Uterus (tissue), 4 donors: Measurements from ENCODE around the gene CD3G. TPM values are rescaled to one million over a fixed set of nuclear protein-coding genes. Genes with fewer than 3 reads are reported as not detected.

Source experiments
- DNase-seq, 2 donors: peaks; one replicate each; pipeline ENCODE4 v3.0.0-alpha.2; 2019 to 2020
- H3K27ac ChIP-seq, 2 donors: fragments of 200-600 bp; sonication (generic); 1 replicate in 1 of 2; 2 replicates in 1 of 2; pipeline ENCODE4 v1.5.1; 2016 to 2018
- H3K27me3 ChIP-seq, 2 donors: fragments of 200-600 bp; sonication (generic); one replicate each; pipeline ENCODE4 v1.5.1; 2018 to 2019; ENCODE audit warnings: control low read depth in 1 of 2
- H3K36me3 ChIP-seq, 2 donors: fragments of 200-600 bp; sonication (generic); one replicate each; pipeline ENCODE4 v1.5.1; 2019; ENCODE audit warnings: control low read depth in 1 of 2
- H3K4me1 ChIP-seq, 2 donors: fragments of 200-600 bp; sonication (generic); one replicate each; pipeline ENCODE4 v1.5.1; 2018 to 2019; ENCODE audit warnings: control low read depth in 1 of 2
- H3K4me3 ChIP-seq, 2 donors: fragments of 200-600 bp; sonication (generic); 1 replicate in 1 of 2; 2 replicates in 1 of 2; pipeline ENCODE4 v1.5.1; 2018 to 2019; ENCODE audit warnings: mild to moderate bottlenecking in 1 of 2
- H3K9me3 ChIP-seq, 2 donors: fragments of 200-600 bp; sonication (generic); one replicate each; pipeline ENCODE4 v1.5.1; 2019; ENCODE audit warnings: control low read depth in 1 of 2
- CTCF ChIP-seq, 4 experiments: fragments of 200-600 bp in 2 of 4; fragments of 450-650 bp in 2 of 4; sonication (generic) in 2 of 4; IDR thresholded peaks; one replicate each; pipeline ENCODE4 v1.5.1; 2016 to 2019; ENCODE audit warnings: antibody characterized with exemption in 4 of 4, mild to moderate bottlenecking in 2 of 4, moderate library complexity in 1 of 4
- POLR2A ChIP-seq, 2 donors: fragments of 450-650 bp; IDR thresholded peaks; one replicate each; pipeline ENCODE4 v1.6.1; 2016; ENCODE audit warnings: antibody characterized with exemption in 2 of 2, mild to moderate bottlenecking in 1 of 2, moderate library complexity in 1 of 2
- intact Hi-C: fragments of 100-400 bp; cut with DNase I; formaldehyde crosslinking; loops from one replicate; pipeline ENCODE4 v1.15.1; 2023; ENCODE audit warnings: low total_unique reads
- total RNA-seq, 4 donors: library from RNA; depleted of rRNA in 3 of 4; stranded (reverse); fragments of >200 nt in 3 of 4; gene quantifications; one replicate each; pipeline versions ENCODE4 v1.1.0 to v1.2.4, GENCODE V29; 2014 to 2023
- donor health status: DM: yes; HTN: yes; CAD: no.

CD3G gene
- total RNA-seq, 4 donors from 2014 or later = 0.34 to 6.2 TPM; not detected in 2

- H3K4me1 ChIP-seq = no peaks in the 10 kb centered on the region
- H3K27ac ChIP-seq = peak within 1 kb of the TSS; percentile 7 to 43
- intact Hi-C loops = loop anchor here (10.0 kb wide), 1 partner anchor 215 kb away; no protein-coding TSS in a partner anchor
- H3K36me3 ChIP-seq = no peaks in the 10 kb centered on the region
- peak; percentile 92 to 94 for DNase-seq
- H3K4me3 ChIP-seq = peak within 1 kb of the TSS; percentile 70 to 73
- H3K27me3 ChIP-seq = no peaks in the 10 kb centered on the region
- TF ChIP-seq CTCF (IDR thresholded peaks at IDR 0.05) (peak in 1 of 4 experiments; percentile 7), POLR2A (IDR thresholded peaks at IDR 0.05) (peak in 1 of 2 donors; percentile 46)
- H3K9me3 ChIP-seq = no peaks in the 10 kb centered on the region
Observed at GRCh38 chr11:118359295-118359958, 15.3 kb downstream of the CD3G start, which contains the start of gene UBE4A. TSS of gene UBE4A (plus strand) at chr11:118359600. CDS start at chr11:118365081, 5,481 bp downstream.

GRCh38 chr11:118364956-118365615 is 20.9 kb downstream of the CD3G start:
- Histone ChIP-seq H3K4me1 (no peaks in the 10 kb centered on the region), H3K4me3 (no peak overlapping the region), H3K27ac (no peak overlapping the region), H3K9me3 (no peaks in the 10 kb centered on the region), H3K36me3 (no peaks in the 10 kb centered on the region), H3K27me3 (no peaks in the 10 kb centered on the region)
- intact Hi-C loops = no loop called here
- TF ChIP-seq POLR2A (IDR thresholded peaks at IDR 0.05) (no peak), CTCF (IDR thresholded peaks at IDR 0.05) (no peak)
- DNase-seq = no peak

- no peak for TF ChIP-seq CTCF (IDR thresholded peaks at IDR 0.05)
- TF ChIP-seq POLR2A (IDR thresholded peaks at IDR 0.05) = no peak
- Histone ChIP-seq H3K27ac (no peak overlapping the region), H3K36me3 (no peaks in the 10 kb centered on the region), H3K4me1 (no peaks in the 10 kb centered on the region), H3K4me3 (no peak overlapping the region), H3K9me3 (no peaks in the 10 kb centered on the region), H3K27me3 (no peaks in the 10 kb centered on the region)
- DNase-seq = no peak
- intact Hi-C loops = no loop called here
Observed at GRCh38 chr11:118366287-118366686, 22.1 kb downstream of the CD3G start.

GRCh38 chr11:118370774-118371173 is 26.6 kb downstream of the CD3G start:
- Histone ChIP-seq H3K27ac (no peak overlapping the region), H3K27me3 (no peaks in the 10 kb centered on the region), H3K4me3 (no peak overlapping the region), H3K36me3 (no peaks in the 10 kb centered on the region), H3K4me1 (no peaks in the 10 kb centered on the region), H3K9me3 (no peaks in the 10 kb centered on the region)
- TF ChIP-seq POLR2A (IDR thresholded peaks at IDR 0.05) (no peak), CTCF (IDR thresholded peaks at IDR 0.05) (no peak)
- intact Hi-C loops = no loop called here
- no peak for DNase-seq

GRCh38 chr11:118373263-118373662 is 29.1 kb downstream of the CD3G start:
- no peaks in the 10 kb centered on the region for H3K36me3 ChIP-seq
- no peak for TF ChIP-seq CTCF (IDR thresholded peaks at IDR 0.05)
- TF ChIP-seq POLR2A (IDR thresholded peaks at IDR 0.05) = no peak

More at GRCh38 chr11:118373263-118373662, 29.1 kb downstream of the CD3G start:
- Histone ChIP-seq H3K4me3 (no peak overlapping the region), H3K27me3 (no peaks in the 10 kb centered on the region), H3K9me3 (no peaks in the 10 kb centered on the region), H3K4me1 (no peaks in the 10 kb centered on the region), H3K27ac (no peak overlapping the region)
- intact Hi-C loops = no loop called here
- DNase-seq = no peak
